GM18526 (cell line): ENCODE results near the gene NUDT2.

Experiments
- POLR2A ChIP-seq: IDR thresholded peaks from 3 replicates; pipeline ENCODE4 v1.6.1; 2011; ENCODE audit not compliant: insufficient read length; ENCODE audit errors: extremely low read depth

Gene NUDT2

GRCh38 chr9:34365282-34365681, 35.9 kb downstream of the NUDT2 start:
- TF ChIP-seq POLR2A = no peak

GRCh38 chr9:34366365-34366764, 37.0 kb downstream of the NUDT2 start:
- TF ChIP-seq POLR2A = no peak

- no peak for TF ChIP-seq POLR2A
These were observed 40.3 kb downstream of the NUDT2 start for GRCh38 chr9:34369636-34370035.

GRCh38 chr9:34370335-34370969, 41.1 kb downstream of the NUDT2 start:
- TF ChIP-seq POLR2A = no peak

- TF ChIP-seq POLR2A = no peak
These were observed 41.9 kb downstream of the NUDT2 start for GRCh38 chr9:34370970-34371880.

- no peak for TF ChIP-seq POLR2A
These were observed 42.6 kb downstream of the NUDT2 start for GRCh38 chr9:34371886-34372466.

- TF ChIP-seq POLR2A = no peak
These were observed 43.2 kb downstream of the NUDT2 start for GRCh38 chr9:34372467-34373011.

GRCh38 chr9:34373749-34374148, 44.4 kb downstream of the NUDT2 start:
- TF ChIP-seq POLR2A = no peak

GRCh38 chr9:34374339-34374738, 45.0 kb downstream of the NUDT2 start:
- TF ChIP-seq POLR2A = no peak

GRCh38 chr9:34374905-34375552, 45.7 kb downstream of the NUDT2 start:
- TF ChIP-seq POLR2A = no peak

- TF ChIP-seq POLR2A = no peak
These were observed 46.7 kb downstream of the NUDT2 start for GRCh38 chr9:34375901-34376595.

GRCh38 chr9:34376596-34377403, 47.4 kb downstream of the NUDT2 start, which contains the start of gene MYORG:
Gene MYORG (minus strand): TSS chr9:34376898. CDS start chr9:34372943, 3,955 bp downstream.
- peak; percentile 39 for TF ChIP-seq POLR2A

GRCh38 chr9:34377404-34377746, 48.0 kb downstream of the NUDT2 start:
- TF ChIP-seq POLR2A = no peak
